NB4 (cell line): ENCODE results near the gene VWA3B.

Source experiments
- POLR2A ChIP-seq: IDR thresholded peaks from 2 replicates; pipeline ENCODE4 v1.6.1; 2011; ENCODE audit warnings: mild to moderate bottlenecking; ENCODE audit not compliant: insufficient read length; ENCODE audit errors: extremely low read depth
- TF ChIP-seq, protein P1 (sequence below): IDR thresholded peaks from one replicate; pipeline ENCODE4 v1.5.1; 2012; ENCODE audit warnings: low read depth, low read length
- TF ChIP-seq, protein P2 (sequence below): IDR thresholded peaks from 2 replicates; pipeline ENCODE4 v1.6.1; 2011; ENCODE audit warnings: low read depth, low read length

GRCh38 chr2:98142106-98142791 lies 55.3 kb downstream of the VWA3B start:
- TF ChIP-seq, protein P1, sequence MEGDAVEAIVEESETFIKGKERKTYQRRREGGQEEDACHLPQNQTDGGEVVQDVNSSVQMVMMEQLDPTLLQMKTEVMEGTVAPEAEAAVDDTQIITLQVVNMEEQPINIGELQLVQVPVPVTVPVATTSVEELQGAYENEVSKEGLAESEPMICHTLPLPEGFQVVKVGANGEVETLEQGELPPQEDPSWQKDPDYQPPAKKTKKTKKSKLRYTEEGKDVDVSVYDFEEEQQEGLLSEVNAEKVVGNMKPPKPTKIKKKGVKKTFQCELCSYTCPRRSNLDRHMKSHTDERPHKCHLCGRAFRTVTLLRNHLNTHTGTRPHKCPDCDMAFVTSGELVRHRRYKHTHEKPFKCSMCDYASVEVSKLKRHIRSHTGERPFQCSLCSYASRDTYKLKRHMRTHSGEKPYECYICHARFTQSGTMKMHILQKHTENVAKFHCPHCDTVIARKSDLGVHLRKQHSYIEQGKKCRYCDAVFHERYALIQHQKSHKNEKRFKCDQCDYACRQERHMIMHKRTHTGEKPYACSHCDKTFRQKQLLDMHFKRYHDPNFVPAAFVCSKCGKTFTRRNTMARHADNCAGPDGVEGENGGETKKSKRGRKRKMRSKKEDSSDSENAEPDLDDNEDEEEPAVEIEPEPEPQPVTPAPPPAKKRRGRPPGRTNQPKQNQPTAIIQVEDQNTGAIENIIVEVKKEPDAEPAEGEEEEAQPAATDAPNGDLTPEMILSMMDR, result no peak
- TF ChIP-seq POLR2A, result no peak
- TF ChIP-seq, protein P2, sequence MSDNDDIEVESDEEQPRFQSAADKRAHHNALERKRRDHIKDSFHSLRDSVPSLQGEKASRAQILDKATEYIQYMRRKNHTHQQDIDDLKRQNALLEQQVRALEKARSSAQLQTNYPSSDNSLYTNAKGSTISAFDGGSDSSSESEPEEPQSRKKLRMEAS, result no peak
